GM19328 (cell line): Measurements from ENCODE around the gene SAXO2.
"Not testable (repeated sequence)": the region's sequence is repeated elsewhere in the genome, so short reads cannot be mapped to it uniquely, and the experiment has no call there.

Source experiments
- ATAC-seq: cut with Tn5 transposase; IDR thresholded peaks from one replicate; pipeline ENCODE4 v1.9.1; 2021; ENCODE audit warnings: mild to moderate bottlenecking, moderate library complexity; ENCODE audit not compliant: unreplicated experiment

The SAXO2 gene

DNA sequence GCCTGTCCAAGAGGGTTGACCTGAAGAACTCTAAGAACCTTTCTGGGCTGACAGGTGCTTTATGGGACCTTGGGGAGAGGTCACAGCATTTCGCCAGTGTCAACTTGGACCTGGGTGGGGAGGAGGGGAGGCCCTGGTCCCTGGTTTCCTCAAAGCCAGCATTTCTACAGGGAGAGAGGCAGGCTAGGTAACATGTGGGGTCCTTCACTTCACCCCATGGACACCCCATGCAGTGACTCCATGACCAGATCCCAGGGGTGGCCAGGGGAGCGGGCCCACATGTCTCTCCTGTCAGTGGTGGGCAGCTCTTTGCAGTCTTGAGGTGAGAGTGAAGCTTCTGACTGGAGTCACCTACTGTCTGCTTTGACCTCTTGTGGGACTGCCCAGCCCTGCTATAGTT is 50.8 kb downstream of the SAXO2 start:
- ATAC-seq: no peak

DNA sequence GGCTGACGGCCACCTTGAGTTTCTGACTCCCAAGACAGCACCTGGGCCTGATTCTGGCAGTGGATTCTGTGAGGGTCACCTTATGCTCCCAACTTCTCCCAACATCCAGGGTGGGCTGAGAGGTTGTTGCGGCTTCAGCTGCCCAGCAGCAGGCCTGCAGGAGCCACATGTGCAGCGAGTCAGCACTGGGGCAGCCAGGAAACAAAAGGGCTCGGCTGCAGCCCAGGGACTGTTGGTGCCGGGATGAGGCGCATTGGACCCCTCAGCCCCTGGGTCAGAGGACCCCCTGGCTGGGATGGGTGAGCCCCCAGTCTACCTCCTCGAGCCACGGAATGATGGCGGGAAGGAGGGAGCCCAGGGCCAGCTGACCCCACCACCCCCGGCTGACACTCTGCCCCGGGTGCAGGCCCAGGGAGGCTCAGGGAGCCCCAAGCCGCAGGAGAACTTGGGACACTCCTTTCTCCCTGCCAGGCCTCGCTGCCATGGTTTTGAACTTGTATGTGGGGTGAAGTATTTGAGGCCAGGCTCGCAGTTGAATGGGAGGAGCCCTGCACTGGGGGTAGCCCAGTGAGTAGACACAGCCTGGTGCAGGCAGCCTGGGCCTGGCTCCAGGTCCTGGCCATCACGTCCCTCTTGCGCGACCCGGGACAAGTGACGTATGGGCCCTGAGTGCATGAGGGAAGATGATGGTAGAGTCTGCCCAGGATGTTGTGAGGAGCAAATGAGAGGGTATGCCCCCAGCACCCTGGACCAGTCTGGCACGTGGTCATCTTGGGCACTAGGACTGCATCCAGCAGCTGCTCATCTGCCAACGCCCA is 51.5 kb downstream of the SAXO2 start:
- ATAC-seq: not testable (repeated sequence)

DNA sequence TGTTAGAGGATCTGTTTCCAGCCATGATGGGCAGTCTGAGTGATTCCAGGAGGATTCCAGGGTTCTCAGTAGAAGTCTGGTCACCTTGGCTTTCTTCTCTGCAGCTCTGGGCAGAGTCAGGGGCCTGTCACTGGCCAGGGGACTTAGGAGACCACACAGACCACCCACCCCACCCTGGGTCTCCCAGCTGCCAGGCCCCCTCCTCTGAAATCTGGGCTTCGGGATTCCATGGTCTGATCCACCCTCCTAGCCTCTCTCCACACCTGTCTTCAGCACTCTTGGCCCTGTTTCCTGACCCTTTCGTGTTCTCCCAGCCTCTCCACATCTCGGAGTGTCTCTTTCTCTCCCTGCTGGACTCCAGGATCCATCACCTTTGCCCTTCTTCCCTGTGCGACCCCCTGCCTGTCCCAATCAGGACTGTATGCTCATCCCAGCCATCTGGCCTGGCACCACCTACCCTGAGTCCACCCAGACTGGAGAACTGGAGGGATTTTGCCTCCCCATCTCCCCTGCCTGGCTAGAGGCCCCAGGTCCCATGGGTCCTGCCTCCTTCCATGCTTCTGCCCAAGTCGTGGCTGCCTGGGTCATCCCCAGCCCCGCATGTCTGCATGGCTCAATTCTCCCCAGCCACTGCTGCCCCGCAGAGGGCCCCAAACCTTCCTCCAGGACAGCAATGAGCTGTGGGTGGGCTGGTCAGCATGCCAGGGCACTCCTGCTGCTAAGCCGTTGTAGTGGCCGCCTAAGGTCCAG is 52.3 kb downstream of the SAXO2 start:
- ATAC-seq: no peak

DNA sequence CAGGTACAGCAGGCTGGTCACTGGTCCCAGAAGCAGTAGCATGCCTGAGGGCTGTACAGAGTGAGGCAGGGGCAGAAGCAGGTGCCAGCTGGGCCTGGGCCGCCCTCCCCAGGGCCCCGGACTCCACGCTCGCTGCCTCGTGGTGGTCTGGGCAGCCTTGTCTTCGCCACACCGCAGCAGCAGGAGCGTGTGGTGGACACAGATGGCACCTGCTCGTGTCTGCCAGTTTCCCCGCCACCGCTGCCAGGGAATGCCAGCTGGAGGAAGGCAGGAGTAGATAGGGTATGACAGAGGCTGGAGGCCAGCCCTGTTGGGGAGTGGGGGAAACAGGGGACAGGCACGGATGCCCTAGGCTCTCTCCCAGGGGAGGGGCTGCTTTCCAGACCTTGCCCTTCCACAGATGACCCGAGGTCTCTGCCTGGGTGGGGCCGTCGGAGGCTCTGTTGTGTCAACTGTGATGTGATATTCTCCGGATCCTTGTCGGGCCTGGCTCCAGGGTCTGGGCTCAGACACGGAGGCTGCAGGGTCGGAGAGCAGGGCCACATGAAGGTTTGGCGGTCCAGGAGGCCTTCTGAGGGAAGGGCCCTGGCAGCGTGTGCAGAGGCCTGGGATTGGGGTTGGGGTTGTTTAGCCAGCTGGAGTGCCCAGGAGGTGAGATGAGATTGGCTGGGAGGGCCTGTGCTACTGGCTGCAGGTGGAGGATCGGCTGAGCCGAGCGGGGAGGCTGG is 53.1 kb downstream of the SAXO2 start:
- ATAC-seq: no peak

DNA sequence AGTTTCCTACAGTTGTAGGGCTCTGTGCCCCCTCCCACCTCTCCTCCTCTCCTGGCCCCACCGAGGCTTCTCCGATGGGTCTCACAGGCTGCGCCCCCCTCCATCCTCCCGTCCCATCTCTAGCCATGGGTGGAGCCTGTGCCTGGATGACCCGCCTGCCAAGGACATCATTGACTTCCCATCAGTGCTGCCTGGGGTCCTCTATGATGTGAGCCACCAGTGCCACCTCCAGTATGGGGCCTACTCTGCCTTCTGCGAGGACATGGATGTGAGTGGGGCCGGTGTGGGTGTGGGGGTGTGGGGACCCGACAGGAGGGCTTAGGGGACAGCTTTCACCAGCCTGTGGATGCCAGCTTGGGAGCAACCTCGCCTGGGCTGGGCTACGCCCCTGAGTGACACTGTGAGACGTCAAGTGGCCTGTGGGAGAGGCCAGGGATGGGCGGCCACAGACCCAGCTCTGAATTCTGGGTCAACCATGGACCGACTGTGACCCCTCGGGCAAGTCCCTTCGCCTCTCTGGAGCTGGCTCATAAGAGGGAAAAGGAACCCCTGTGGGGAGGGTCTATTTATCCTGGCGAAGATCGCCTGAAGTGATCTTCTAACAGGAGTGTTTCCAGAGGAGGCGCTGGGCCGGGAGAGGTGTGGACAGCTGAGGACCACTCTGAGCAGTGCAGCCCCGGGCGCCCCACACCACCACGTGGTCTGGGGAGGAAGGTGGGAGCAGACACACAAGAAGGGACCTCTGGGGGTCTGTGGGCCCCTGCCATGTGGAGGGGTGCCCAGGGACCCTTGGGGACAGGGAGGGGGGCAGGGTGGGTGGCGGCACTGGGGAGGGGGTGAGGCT is 53.9 kb downstream of the SAXO2 start:
- ATAC-seq: not testable (repeated sequence)

DNA sequence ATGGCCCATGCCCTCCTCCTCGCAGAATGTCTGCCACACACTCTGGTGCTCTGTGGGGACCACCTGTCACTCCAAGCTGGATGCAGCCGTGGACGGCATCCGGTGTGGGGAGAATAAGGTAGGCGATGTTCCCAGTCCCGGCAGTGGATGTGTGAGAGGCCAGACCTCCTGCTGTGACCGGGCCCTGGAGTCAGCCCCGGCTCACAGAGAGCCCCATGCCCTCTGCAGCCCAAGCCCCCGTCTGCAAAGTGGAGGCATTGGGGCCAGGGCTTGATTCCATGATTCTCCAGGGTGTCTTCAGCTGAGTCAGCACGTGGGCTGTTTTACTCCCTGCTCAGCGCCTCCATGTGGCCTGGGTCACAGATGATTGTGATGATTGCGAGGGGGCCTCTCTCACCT is 54.5 kb downstream of the SAXO2 start:
- no peak for ATAC-seq

DNA sequence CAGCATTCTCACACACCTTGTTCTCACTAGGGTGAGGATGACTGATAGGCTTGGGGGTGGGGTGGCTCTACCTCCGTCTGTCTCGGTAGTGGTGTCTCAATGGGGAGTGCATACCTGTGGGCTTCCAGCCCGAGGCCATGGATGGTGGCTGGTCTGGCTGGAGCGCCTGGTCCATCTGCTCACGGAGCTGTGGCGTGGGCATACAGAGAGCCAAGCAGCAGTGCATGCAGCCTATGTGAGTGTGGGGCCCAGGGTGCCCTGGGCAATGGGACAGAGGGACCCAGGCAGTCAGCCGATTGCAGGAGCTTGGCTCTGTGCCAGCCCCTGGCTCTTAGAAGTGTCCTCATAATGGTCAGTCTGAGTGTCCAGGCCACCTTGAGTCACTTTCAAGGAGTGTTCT is 54.9 kb downstream of the SAXO2 start:
- ATAC-seq: not testable (repeated sequence)

DNA sequence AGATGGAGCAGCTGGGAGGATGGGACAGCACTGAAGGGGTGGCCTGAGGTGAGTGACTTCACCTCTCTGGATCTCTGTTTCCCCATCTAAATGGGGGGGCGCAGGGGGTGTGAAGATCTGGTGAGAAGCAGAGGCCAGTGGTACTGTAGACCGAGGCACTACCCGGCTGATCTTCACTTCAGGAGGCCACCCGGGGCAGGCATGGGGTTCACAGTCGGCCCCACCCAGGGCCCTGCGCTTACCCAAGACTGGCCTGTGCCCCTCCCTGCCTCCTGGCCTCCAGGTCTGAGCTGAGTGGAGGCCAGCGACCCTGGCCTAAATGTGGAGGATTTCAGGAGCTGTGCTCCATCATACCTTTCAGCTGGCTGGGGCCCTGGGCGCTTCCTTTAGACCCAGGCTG is 55.7 kb downstream of the SAXO2 start:
- not testable (repeated sequence) for ATAC-seq

DNA sequence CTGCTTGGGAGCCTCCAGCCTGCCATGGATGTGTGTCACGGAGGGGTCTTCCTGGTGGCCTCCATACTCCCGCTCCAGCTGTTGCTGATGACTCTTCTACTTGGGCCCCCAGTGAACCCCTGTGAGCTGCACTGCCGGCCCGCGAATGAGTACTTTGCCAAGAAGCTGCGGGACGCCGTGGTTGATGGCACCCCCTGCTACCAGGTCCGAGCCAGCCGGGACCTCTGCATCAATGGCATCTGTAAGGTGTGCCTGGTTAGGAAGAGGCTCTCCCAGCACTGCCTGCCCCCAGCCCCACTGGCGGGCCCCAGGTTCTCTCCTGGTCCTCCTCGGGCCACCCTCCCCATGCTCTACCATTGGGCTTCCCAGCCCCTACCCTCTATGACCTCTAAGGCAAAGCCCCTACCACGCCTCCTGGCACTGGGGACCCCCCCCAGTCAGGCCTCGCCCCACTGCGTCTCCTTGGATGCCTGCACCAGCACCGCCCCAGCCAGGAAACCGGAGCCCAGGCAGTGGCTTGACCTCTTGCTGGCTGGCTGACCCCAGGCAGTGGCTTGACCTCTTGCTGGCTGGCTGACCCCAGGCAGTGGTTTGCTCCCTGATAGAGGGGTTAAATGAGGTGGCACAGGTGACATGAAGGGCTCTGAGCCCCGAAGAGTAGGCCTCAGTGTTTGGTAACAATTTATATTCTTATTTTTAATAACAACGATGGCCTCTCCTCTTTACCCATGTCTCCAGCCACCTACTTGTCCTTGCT is 57.1 kb downstream of the SAXO2 start:
- not testable (repeated sequence) for ATAC-seq

DNA sequence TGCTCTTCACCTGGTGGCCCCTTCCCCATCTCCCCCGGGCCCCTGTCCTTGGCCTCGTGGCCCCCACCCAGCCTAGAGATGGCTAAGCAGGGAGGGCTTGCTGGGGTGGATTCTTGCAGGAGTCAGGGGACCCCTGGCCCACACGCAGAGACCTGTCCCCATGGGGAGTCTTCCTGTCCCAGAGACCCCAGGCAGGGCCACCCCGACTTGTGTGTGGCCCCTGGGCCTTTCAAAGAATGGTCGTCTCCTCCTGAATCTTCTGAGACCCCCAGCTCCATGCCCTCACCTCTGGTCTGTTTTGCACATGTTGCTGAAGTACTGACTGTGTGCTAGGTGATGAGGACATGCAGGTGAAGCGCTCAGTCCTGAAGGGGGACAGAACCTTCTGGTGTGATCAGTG is 58.2 kb downstream of the SAXO2 start:
- not testable (repeated sequence) for ATAC-seq

DNA sequence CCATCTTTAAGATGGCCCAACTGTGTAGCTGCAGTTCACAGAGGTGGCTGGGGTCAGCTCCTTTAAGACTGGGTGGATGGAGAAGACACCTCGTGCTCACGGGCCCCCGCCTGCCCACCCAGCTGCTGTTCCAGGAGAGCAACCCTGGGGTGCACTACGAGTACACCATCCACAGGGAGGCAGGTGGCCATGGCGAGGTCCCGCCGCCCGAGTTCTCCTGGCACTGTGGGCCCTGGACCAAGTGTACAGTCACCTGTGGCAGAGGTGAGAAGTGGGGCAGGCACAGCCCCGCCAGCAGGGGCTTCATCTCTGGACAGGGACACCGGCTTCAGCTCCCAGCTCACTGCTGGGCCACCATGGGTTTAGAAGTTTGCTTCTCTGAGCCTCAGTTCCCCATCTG is 59.9 kb downstream of the SAXO2 start:
- ATAC-seq: not testable (repeated sequence)

DNA sequence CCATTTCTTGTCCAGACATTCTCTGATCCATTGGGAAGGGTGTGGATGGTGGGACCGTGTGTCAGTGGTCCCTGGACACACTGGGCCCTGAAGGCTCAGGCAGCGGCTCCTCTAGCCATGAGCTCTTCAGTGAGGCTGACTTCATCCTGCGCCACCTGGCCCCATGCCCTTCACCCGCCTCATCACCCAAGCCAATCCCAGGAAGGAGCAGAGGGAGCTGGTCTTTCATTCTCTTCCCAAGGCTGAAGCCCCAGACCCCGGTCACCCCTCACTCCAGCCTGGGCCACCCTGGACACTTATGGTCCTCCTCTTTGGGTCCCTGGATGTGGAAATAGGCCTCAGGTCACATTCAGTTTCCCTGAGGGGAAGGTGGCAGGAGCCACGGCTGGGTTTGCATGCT is 62.2 kb downstream of the SAXO2 start:
- ATAC-seq: not testable (repeated sequence)

DNA sequence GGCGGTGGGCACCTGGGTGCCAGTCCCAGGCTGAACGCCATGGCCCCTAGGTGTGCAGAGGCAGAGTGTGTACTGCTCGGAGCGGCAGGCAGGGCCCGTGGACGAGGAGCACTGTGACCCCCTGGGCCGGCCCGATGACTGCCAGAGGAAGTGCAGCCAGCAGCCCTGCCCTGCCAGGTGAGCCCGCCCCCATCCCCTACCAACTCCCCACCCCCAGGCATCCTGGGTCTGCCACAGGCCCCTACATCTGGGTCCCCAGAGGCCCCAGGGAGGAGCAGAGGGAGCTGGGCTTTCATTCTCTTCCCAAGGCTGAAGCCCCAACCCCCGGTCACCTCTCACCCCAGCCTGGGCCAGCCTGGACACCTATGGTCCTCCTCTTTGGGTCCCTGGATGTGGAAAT is 63.0 kb downstream of the SAXO2 start:
- ATAC-seq: not testable (repeated sequence)

DNA sequence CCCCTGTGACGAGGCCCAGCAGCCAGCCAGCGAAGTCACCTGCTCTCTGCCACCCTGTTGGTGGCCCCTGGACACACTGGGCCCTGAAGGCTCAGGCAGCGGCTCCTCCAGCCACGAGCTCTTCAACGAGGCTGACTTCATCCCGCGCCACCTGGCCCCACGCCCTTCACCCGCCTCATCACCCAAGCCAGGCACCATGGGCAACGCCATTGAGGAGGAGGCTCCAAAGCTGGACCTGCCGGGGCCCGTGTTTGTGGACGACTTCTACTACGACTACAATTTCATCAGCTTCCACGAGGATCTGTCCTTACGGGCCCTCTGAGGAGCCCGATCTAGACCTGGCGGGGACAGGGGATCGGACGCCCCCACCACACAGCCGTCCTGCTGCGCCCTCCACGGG is 64.3 kb downstream of the SAXO2 start:
- ATAC-seq: not testable (repeated sequence)

DNA sequence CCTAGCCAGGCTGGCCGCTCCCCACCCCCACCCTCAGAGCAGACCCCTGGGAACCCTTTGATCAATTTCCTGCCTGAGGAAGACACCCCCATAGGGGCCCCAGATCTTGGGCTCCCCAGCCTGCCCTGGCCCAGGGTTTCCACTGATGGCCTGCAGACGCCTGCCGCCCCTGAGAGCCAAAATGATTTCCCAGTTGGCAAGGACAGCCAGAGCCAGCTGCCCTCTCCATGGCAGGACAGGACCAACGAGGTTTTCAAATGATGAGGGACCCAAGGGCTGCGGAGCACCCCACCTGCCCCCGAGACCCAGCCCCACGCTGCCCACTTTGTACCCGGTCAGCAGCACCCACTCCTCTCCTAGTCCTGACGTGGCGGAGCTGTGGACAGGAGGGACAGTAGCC is 64.8 kb downstream of the SAXO2 start:
- not testable (repeated sequence) for ATAC-seq

DNA sequence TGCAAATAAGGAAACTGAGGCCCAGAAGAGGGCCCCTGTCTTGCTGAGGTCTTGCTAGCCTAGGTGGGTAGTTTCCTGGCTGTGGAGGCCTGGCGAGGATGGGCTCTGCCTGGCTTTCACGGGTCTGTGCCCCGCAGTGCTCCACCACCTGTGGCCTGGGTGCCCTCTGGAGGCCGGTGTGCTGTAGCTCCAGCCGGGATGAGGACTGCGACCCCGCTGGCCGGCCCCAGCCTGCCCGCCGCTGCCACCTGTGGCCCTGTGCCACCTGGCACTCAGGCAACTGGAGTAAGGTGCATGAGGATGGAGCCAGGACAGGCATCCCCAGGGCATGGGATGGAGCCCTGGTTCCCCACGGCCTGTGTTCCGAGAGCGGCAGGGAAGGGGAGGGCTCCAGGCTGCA is 66.4 kb downstream of the SAXO2 start:
- ATAC-seq: not testable (repeated sequence)

DNA sequence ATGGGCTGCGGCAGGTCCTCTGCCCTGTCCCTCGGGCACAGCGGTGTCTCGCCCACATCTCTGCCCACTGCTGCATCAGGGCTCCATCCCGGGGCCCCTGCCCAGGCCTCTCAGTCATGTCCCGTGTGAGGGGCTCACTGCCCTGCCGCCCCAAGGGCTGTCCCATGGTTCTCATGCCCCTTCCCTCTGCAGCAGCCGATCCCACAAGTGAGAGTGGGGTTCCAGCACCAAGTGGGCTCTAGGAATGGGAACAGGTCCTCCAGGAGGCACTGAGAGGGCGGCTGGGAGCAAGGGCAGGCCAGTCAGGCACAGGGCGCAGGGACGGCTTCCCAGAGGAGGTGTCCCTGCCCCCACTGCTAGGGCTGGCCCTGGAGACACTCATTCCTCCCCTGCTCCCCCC is 68.3 kb downstream of the SAXO2 start:
- not testable (repeated sequence) for ATAC-seq

DNA sequence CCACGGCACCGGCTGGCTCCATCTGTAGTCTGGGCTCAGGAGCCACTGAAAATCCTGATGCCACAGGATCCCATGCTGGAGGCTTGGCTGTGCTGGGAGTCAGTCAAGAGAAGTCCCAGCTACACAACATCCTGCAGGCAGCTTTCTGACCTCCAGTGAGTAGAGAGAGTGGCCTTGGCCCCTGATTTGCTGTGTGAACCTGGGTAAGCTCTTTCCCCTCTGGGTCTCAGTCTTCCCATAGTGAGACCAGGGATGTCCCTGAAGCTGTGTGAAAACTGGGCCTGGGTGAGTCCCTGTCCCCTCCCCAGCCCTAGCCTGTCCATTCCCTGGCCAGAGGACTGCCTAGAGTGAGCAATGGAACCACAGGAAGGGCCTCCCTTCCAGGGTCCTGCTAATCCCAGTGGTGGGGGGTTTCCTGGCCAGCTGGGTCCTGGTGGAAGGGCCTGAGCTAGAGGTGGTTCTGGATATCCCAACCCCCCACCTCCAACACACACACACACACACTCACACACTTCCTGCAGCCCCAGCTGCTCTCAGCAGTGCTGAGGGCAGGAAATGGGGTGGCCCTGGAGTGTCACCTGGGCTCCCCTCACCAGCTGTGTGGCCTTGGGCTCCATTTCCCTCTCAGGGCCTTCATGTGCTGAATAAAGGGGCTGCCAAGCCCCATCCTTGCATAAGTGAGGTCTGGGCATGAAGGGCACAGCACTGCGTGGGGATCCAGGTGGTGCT is 69.1 kb downstream of the SAXO2 start:
- not testable (repeated sequence) for ATAC-seq
